ENCODE measurements around the gene ATG2A. TPM values are rescaled to one million over a fixed set of nuclear protein-coding genes. Genes with fewer than 3 reads are reported as not detected.

The ATG2A gene
- total and polyA plus RNA-seq, 9 of the 15 experiments (the other 6 are each of a cell fraction or from before 2014, with no cell fraction given), result 0.25 to 45.9 (median 5.2) TPM

GRCh38 chr11:64926689-64927088 lies 9.7 kb upstream of the ATG2A start:
- in situ Hi-C loops (cut with MboI) (no loop called here), intact Hi-C loops (cut with micrococcal nuclease) (no loop called here)
- POLR2A ChIA-PET, result interaction anchor here (2.0 kb wide), 1 partner anchor 9 kb away, joined by 8 read pairs; the partner anchor contains the start of gene GPHA2
- no peaks in the 10 kb centered on the region for H4K20me1 ChIP-seq (replicated peaks; ENCODE audit: control insufficient read depth, insufficient read depth, low read length)
- H3K4me1 ChIP-seq (replicated peaks in 1 of 2; ENCODE audit: control insufficient read depth in 2 of 2, insufficient read depth in 2 of 2, low read length in 2 of 2), result peaks cover 11 to 41% of the 10 kb centered on the region in 2 experiments; a peak in 4 of 5 replicates
- H3K9ac ChIP-seq (ENCODE audit: insufficient read depth in 1 of 2, low read depth in 2 of 2, low read length in 2 of 2), result peak overlapping the region in 1 of 2 experiments; percentile 54; a peak in 1 of 4 replicates
- DNase-seq (ENCODE audit: extremely low read depth in 1 of 4, low spot score in 3 of 4) (no peak), ATAC-seq (no peak), FAIRE-seq (no peak)
- no peak for TF ChIP-seq CBX3 (IDR thresholded peaks at IDR 0.05; ENCODE audit: borderline replicate concordance in 1 of 2, low read length in 2 of 2)
- TF ChIP-seq RBFOX2 (IDR thresholded peaks at IDR 0.05; ENCODE audit: low read depth, low read length), result 0 out of 2 replicates have a peak, but pooled peaks have one; percentile 21
- no peak for TF ChIP-seq GTF2F1 (IDR thresholded peaks at IDR 0.05; ENCODE audit: low read depth, low read length)
- no peak for TF ChIP-seq ARID3B (CRISPR knock-in tag; IDR thresholded peaks at IDR 0.05; ENCODE audit: borderline replicate concordance)
- no peaks in the 10 kb centered on the region for H3K9me3 ChIP-seq (replicated peaks; ENCODE audit: control insufficient read depth, insufficient read depth, low read depth, low read length)
- no TSS peak for BruUV-seq (replicated peaks)
- no peak overlapping the region for H3K4me2 ChIP-seq (ENCODE audit: insufficient read depth, low read length)
- 77% methylated on average over 17 of the region's 22 CpGs for WGBS (ENCODE audit: insufficient coverage, low coverage, missing lambda C conversion rate)
- no peaks in the 10 kb centered on the region for H3K9me1 ChIP-seq (ENCODE audit: control insufficient read depth, insufficient read depth, low read length)
- H3K27me3 ChIP-seq (ENCODE audit: control insufficient read depth in 2 of 2, insufficient read depth in 2 of 2, low read length in 2 of 2), result no peaks in the 10 kb centered on the region
- H3K27ac ChIP-seq (ENCODE audit: extremely low read depth, low read depth, low read length), result no peak overlapping the region
- no peak overlapping the region for H2AFZ ChIP-seq (ENCODE audit: low read depth, low read length)
- peaks cover 4% of the 10 kb centered on the region; the same call in 1 of the 3 replicates for H3K36me3 ChIP-seq (ENCODE audit: control insufficient read depth, insufficient read depth, low read length)
- no peaks in the 10 kb centered on the region for H3K79me2 ChIP-seq (ENCODE audit: control insufficient read depth, insufficient read depth, low read length)
- no peak overlapping the region for H3K4me3 ChIP-seq
- CTCF ChIA-PET (ENCODE audit: low intra/inter-chr PET ratio), result no interaction called here

All from K562 (cell line).